Stromal cell of bone marrow (primary cell): ENCODE data around the gene SLC15A1.

Experiments
- DNase-seq: peaks from one replicate; pipeline ENCODE4 v3.0.0-alpha.2; 2012; ENCODE audit warnings: low read depth

SLC15A1 gene

GRCh38 chr13:98693756-98694155 is 58.7 kb downstream of the SLC15A1 start:
- no peak for DNase-seq

GRCh38 chr13:98691360-98691759 is 61.1 kb downstream of the SLC15A1 start:
- DNase-seq: no peak

- no peak for DNase-seq
Observed at GRCh38 chr13:98690348-98691022, 62.0 kb downstream of the SLC15A1 start.

- DNase-seq: no peak
Observed at GRCh38 chr13:98689347-98689968, 63.0 kb downstream of the SLC15A1 start.

- no peak for DNase-seq
Observed at GRCh38 chr13:98688373-98688772, 64.1 kb downstream of the SLC15A1 start.

GRCh38 chr13:98687319-98687718 is 65.2 kb downstream of the SLC15A1 start:
- DNase-seq: no peak

GRCh38 chr13:98686270-98686669 is 66.2 kb downstream of the SLC15A1 start:
- DNase-seq: no peak

GRCh38 chr13:98685146-98685545 is 67.3 kb downstream of the SLC15A1 start:
- no peak for DNase-seq

- DNase-seq: no peak
Observed at GRCh38 chr13:98681049-98681448, 71.4 kb downstream of the SLC15A1 start.

- DNase-seq: no peak
Observed at GRCh38 chr13:98678741-98679140, 73.7 kb downstream of the SLC15A1 start.

- DNase-seq: peak; percentile 27
Observed at GRCh38 chr13:98677398-98677797, 75.1 kb downstream of the SLC15A1 start.

GRCh38 chr13:98676239-98676638 is 76.2 kb downstream of the SLC15A1 start:
- no peak for DNase-seq

- DNase-seq: no peak
Observed at GRCh38 chr13:98675837-98676236, 76.6 kb downstream of the SLC15A1 start.

- no peak for DNase-seq
Observed at GRCh38 chr13:98675066-98675465, 77.4 kb downstream of the SLC15A1 start.

GRCh38 chr13:98672947-98673613 is 79.4 kb downstream of the SLC15A1 start:
- DNase-seq: peak; percentile 57

GRCh38 chr13:98668155-98668554 is 84.3 kb downstream of the SLC15A1 start:
- no peak for DNase-seq

- no peak for DNase-seq
Observed at GRCh38 chr13:98665638-98665995, 86.9 kb downstream of the SLC15A1 start.

GRCh38 chr13:98664924-98665637 is 87.4 kb downstream of the SLC15A1 start:
- DNase-seq: no peak

- no peak for DNase-seq
Observed at GRCh38 chr13:98664510-98664909, 88.0 kb downstream of the SLC15A1 start.

GRCh38 chr13:98664047-98664446 is 88.4 kb downstream of the SLC15A1 start:
- DNase-seq: peak; percentile 62

- peak; percentile 33 for DNase-seq
Observed at GRCh38 chr13:98658131-98658530, 94.3 kb downstream of the SLC15A1 start.

GRCh38 chr13:98657506-98658085 is 94.9 kb downstream of the SLC15A1 start:
- no peak for DNase-seq
